RWPE1 (cell line): Measurements from ENCODE around the gene MAS1.
"Not testable (repeated sequence)": the region's sequence is repeated elsewhere in the genome, so short reads cannot be mapped to it uniquely, and the experiment has no call there.

Source experiments
- CTCF ChIA-PET: fragments of 350-600 bp; sonication (Branson Sonifier 250); formaldehyde crosslinking; extraction: SDS; loops from one replicate; lab custom pipeline; 2021; lab: Yijun Ruan, JAX
- POLR2A ChIA-PET: fragments of 400-600 bp; formaldehyde crosslinking; extraction: SDS; loops from one replicate; lab custom pipeline; 2020; ENCODE audit warnings: antibody characterized with exemption; ENCODE audit not compliant: low non-redundant PET; lab: Yijun Ruan, JAX
- DNase-seq: peaks from one replicate; pipeline ENCODE4 v3.0.0; 2012; ENCODE audit warnings: low spot score
- H3K27ac ChIP-seq: fragments of 450-650 bp; 2 replicates; pipeline ENCODE4 v1.5.1; 2017
- CTCF ChIP-seq: fragments of 450-650 bp; conservative IDR thresholded peaks from 2 replicates; pipeline ENCODE4 v1.5.1; 2017; ENCODE audit warnings: low read depth, mild to moderate bottlenecking

The MAS1 gene

GRCh38 chr6:159854959-159855358, 35.8 kb upstream of the MAS1 start:
- no peak overlapping the region for H3K27ac ChIP-seq
- no peak for DNase-seq
- TF ChIP-seq CTCF = no peak
- ChIA-PET CTCF (no interaction called here), POLR2A (no interaction called here)

GRCh38 chr6:159858259-159858658, 32.5 kb upstream of the MAS1 start:
- H3K27ac ChIP-seq = no peak overlapping the region
- no peak for TF ChIP-seq CTCF
- no peak for DNase-seq
- ChIA-PET CTCF (no interaction called here), POLR2A (no interaction called here)

GRCh38 chr6:159860482-159860881, 30.3 kb upstream of the MAS1 start:
- no peak for DNase-seq
- POLR2A ChIA-PET = no interaction called here
- CTCF ChIA-PET = no interaction called here
- no peak for TF ChIP-seq CTCF
- H3K27ac ChIP-seq = no peak overlapping the region

GRCh38 chr6:159862103-159862502, 28.7 kb upstream of the MAS1 start:
- no peak overlapping the region for H3K27ac ChIP-seq
- TF ChIP-seq CTCF = no peak
- DNase-seq = no peak
- ChIA-PET CTCF (no interaction called here), POLR2A (interaction anchor here (0.6 kb wide), 1 partner anchor 71 kb away, joined by 3 read pairs; no protein-coding TSS in a partner anchor)

GRCh38 chr6:159863341-159863740, 27.4 kb upstream of the MAS1 start:
- ChIA-PET CTCF (interaction anchor here (0.5 to 1.4 kb wide), 9 partner anchors 10 to 251 kb away, joined by 3 to 10 read pairs (median 4); no protein-coding TSS in a partner anchor), POLR2A (interaction anchor here (0.6 kb wide), 1 partner anchor 64 kb away, joined by 3 read pairs; no protein-coding TSS in a partner anchor)
- not testable (repeated sequence) for H3K27ac ChIP-seq
- TF ChIP-seq CTCF = peak; percentile 49
- DNase-seq = peak; percentile 68

GRCh38 chr6:159865226-159865920, 25.4 kb upstream of the MAS1 start:
- ChIA-PET CTCF (interaction anchor here (0.8 kb wide), 1 partner anchor 270 kb away, joined by 3 read pairs; no protein-coding TSS in a partner anchor), POLR2A (no interaction called here)
- TF ChIP-seq CTCF = no peak

More at GRCh38 chr6:159865226-159865920, 25.4 kb upstream of the MAS1 start:
- no peak for DNase-seq
- no peak overlapping the region for H3K27ac ChIP-seq
